Loucy (cell line): ENCODE measurements around the gene LRBA.

Source experiments
- H2AFZ ChIP-seq: fragments of 200-600 bp; sonication (generic); 2 replicates; pipeline ENCODE4 v1.6.0; 2016; ENCODE audit warnings: antibody characterized with exemption, mild to moderate bottlenecking, low read length, moderate library complexity
- H3F3A ChIP-seq: fragments of 200-600 bp; 2 replicates; pipeline ENCODE4 v1.6.0; 2016; ENCODE audit warnings: antibody characterized with exemption, low read depth, mild to moderate bottlenecking
- H3K27me3 ChIP-seq: fragments of 200-600 bp; sonication (generic); 2 replicates; pipeline ENCODE4 v1.6.1; 2014; ENCODE audit warnings: low read length, mild to moderate bottlenecking; ENCODE audit not compliant: insufficient read depth, poor library complexity, severe bottlenecking
- H3K36me3 ChIP-seq: fragments of 200-600 bp; sonication (generic); 2 replicates; pipeline ENCODE4 v1.6.1; 2016; ENCODE audit warnings: low read length; ENCODE audit not compliant: insufficient read depth
- H3K4me1 ChIP-seq: fragments of 200-600 bp; sonication (generic); 2 replicates; pipeline ENCODE4 v1.5.1; 2014; ENCODE audit warnings: low read length, mild to moderate bottlenecking; ENCODE audit not compliant: insufficient read depth, poor library complexity, severe bottlenecking
- H3K4me2 ChIP-seq: fragments of 200-600 bp; sonication (generic); 2 replicates; pipeline ENCODE4 v1.6.0; 2014; ENCODE audit warnings: antibody characterized with exemption, low read length, low read depth, mild to moderate bottlenecking; ENCODE audit not compliant: poor library complexity, severe bottlenecking
- H3K4me3 ChIP-seq: fragments of 200-600 bp; sonication (generic); 2 replicates; pipeline ENCODE4 v1.5.1; 2014; ENCODE audit warnings: low read length, mild to moderate bottlenecking, mixed read lengths; ENCODE audit not compliant: poor library complexity, severe bottlenecking
- H3K79me2 ChIP-seq: fragments of 200-600 bp; sonication (generic); 2 replicates; pipeline ENCODE4 v1.6.1; 2014; ENCODE audit warnings: low read length; ENCODE audit not compliant: insufficient read depth
- H3K9ac ChIP-seq: fragments of 200-600 bp; sonication (generic); 2 replicates; pipeline ENCODE4 v1.6.0; 2014; ENCODE audit warnings: mild to moderate bottlenecking, low read depth, low read length, moderate library complexity; ENCODE audit not compliant: poor library complexity, severe bottlenecking
- H3K9me2 ChIP-seq: fragments of 200-600 bp; sonication (generic); replicated peaks from 2 replicates; pipeline ENCODE4 v1.6.1; 2016; ENCODE audit warnings: low read depth, low read length, mixed read lengths
- H3K9me3 ChIP-seq: fragments of 200-600 bp; sonication (generic); 2 replicates; pipeline ENCODE4 v1.6.1; 2014; ENCODE audit warnings: mild to moderate bottlenecking, antibody characterized with exemption, low read length, low read depth; ENCODE audit not compliant: insufficient read depth
- H4K20me1 ChIP-seq: fragments of 200-600 bp; sonication (generic); 2 replicates; pipeline ENCODE4 v1.6.0; 2014; ENCODE audit warnings: antibody characterized with exemption, low read length, mild to moderate bottlenecking; ENCODE audit not compliant: insufficient read depth, poor library complexity, severe bottlenecking
- EZH2phosphoT487 ChIP-seq: fragments of 200-600 bp; IDR thresholded peaks from 2 replicates; pipeline ENCODE4 v1.6.1; 2018; ENCODE audit warnings: antibody characterized with exemption, mild to moderate bottlenecking, moderate library complexity, borderline replicate concordance
- TF ChIP-seq, protein P1 (sequence below): fragments of 200-600 bp; sonication (generic); conservative IDR thresholded peaks from 2 replicates; pipeline ENCODE4 v1.5.1; 2014; ENCODE audit warnings: mild to moderate bottlenecking, antibody characterized with exemption, low read length

Gene LRBA

DNA sequence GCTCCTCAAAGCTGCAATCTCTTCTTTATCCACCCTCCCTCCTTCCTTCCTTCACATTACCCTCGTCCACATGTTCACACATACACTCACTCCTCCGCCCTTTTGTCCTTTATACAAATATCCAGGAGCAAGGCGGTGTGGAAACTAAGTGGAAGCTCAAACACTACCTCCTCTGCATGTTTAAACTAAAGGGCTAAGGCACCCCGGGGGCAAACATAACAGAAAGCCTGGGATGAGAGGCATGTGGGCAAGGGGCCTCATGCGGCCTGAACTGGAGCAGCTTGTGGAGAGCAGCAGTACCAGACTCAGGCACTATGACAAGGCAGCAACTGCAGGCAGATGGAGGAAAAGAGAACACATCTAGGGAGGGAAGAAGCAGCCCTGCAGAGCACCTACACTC, 423.7 kb downstream of the LRBA start:
- no peak overlapping the region for H3K4me3 ChIP-seq
- H3K27me3 ChIP-seq, result no peaks in the 10 kb centered on the region
- no peaks in the 10 kb centered on the region for H4K20me1 ChIP-seq

GRCh38 chr4:150590631-150591030, 424.5 kb downstream of the LRBA start:
- Histone ChIP-seq H3K9ac (no peak overlapping the region), H3K9me3 (no peaks in the 10 kb centered on the region), H3K36me3 (peaks cover 16% of the 10 kb centered on the region; the same call in 1 of the 2 replicates), H3F3A (no peaks in the 10 kb centered on the region), H3K4me1 (peaks cover 6% of the 10 kb centered on the region), H4K20me1 (no peaks in the 10 kb centered on the region), H3K4me3 (no peak overlapping the region), H3K9me2 (no peaks in the 10 kb centered on the region), H3K79me2 (no peaks in the 10 kb centered on the region), H2AFZ (no peak overlapping the region), H3K4me2 (no peak overlapping the region), H3K27me3 (no peaks in the 10 kb centered on the region)
- TF ChIP-seq EZH2phosphoT487, result no peak
- TF ChIP-seq, protein P1, sequence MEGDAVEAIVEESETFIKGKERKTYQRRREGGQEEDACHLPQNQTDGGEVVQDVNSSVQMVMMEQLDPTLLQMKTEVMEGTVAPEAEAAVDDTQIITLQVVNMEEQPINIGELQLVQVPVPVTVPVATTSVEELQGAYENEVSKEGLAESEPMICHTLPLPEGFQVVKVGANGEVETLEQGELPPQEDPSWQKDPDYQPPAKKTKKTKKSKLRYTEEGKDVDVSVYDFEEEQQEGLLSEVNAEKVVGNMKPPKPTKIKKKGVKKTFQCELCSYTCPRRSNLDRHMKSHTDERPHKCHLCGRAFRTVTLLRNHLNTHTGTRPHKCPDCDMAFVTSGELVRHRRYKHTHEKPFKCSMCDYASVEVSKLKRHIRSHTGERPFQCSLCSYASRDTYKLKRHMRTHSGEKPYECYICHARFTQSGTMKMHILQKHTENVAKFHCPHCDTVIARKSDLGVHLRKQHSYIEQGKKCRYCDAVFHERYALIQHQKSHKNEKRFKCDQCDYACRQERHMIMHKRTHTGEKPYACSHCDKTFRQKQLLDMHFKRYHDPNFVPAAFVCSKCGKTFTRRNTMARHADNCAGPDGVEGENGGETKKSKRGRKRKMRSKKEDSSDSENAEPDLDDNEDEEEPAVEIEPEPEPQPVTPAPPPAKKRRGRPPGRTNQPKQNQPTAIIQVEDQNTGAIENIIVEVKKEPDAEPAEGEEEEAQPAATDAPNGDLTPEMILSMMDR, result no peak

More for the DNA sequence above, 423.7 kb downstream of the LRBA start:
- Histone ChIP-seq H3K4me2 (no peak overlapping the region), H3K9ac (no peak overlapping the region), H3K9me3 (no peaks in the 10 kb centered on the region), H3K9me2 (no peaks in the 10 kb centered on the region), H2AFZ (no peak overlapping the region), H3K79me2 (no peaks in the 10 kb centered on the region), H3K36me3 (peaks cover 16% of the 10 kb centered on the region; the same call in 1 of the 2 replicates), H3K4me1 (peaks cover 6% of the 10 kb centered on the region), H3F3A (no peaks in the 10 kb centered on the region)
- TF ChIP-seq, protein P1, result no peak
- TF ChIP-seq EZH2phosphoT487, result no peak

DNA sequence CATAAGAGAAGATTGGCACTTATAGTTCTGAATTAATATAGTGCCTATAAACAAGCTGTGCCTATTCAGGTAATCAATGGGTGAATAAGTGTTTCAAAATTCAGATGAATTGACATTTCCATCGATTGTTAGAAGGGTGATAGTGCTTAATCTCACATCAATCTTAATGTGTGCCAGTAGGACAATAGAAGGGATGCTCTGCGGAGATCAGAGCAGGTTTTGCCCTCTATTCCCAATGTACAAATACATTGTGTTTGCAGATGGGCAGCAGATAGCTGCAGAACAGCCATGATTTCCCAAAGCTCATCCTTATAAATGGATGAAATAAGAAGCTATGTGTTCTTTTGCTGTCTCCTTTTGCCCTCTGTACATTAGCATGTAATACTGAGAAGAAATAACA, 425.9 kb downstream of the LRBA start:
- Histone ChIP-seq H3K4me2 (no peak overlapping the region), H3F3A (no peaks in the 10 kb centered on the region), H3K9me3 (no peaks in the 10 kb centered on the region), H3K36me3 (peaks cover 16% of the 10 kb centered on the region; the same call in 1 of the 2 replicates), H2AFZ (no peak overlapping the region), H3K27me3 (no peaks in the 10 kb centered on the region), H3K4me1 (peaks cover 6% of the 10 kb centered on the region), H4K20me1 (no peaks in the 10 kb centered on the region), H3K79me2 (no peaks in the 10 kb centered on the region), H3K9me2 (no peaks in the 10 kb centered on the region), H3K4me3 (no peak overlapping the region), H3K9ac (no peak overlapping the region)
- no peak for TF ChIP-seq EZH2phosphoT487
- TF ChIP-seq, protein P1, result no peak
